Nucleus accumbens (tissue), 56 donors: ENCODE results near the gene IL6ST.
A peak's percentile ranks its signal among the peaks of the same experiment; 100 is the strongest.

Experiments used
- DNase-seq, 56 donors: peaks; one replicate each; lab custom pipeline; 2025; lab: John Stamatoyannopoulos, UW

IL6ST gene

GRCh38 chr5:55923865-55924500 is 70.8 kb downstream of the IL6ST start:
- no peak for DNase-seq

- peak in 1 of 56 donors; percentile 6 for DNase-seq
Observed at GRCh38 chr5:55923177-55923771, 71.5 kb downstream of the IL6ST start.

GRCh38 chr5:55921617-55922016 is 73.1 kb downstream of the IL6ST start:
- no peak for DNase-seq

- peak in 3 of 56 donors; percentile 3 to 13 (median 8) for DNase-seq
Observed at GRCh38 chr5:55920784-55921183, 74.0 kb downstream of the IL6ST start.

- no peak for DNase-seq
Observed at GRCh38 chr5:55919625-55920024, 75.1 kb downstream of the IL6ST start.

- DNase-seq = no peak
Observed at GRCh38 chr5:55918087-55919035, 76.4 kb downstream of the IL6ST start.

DNA sequence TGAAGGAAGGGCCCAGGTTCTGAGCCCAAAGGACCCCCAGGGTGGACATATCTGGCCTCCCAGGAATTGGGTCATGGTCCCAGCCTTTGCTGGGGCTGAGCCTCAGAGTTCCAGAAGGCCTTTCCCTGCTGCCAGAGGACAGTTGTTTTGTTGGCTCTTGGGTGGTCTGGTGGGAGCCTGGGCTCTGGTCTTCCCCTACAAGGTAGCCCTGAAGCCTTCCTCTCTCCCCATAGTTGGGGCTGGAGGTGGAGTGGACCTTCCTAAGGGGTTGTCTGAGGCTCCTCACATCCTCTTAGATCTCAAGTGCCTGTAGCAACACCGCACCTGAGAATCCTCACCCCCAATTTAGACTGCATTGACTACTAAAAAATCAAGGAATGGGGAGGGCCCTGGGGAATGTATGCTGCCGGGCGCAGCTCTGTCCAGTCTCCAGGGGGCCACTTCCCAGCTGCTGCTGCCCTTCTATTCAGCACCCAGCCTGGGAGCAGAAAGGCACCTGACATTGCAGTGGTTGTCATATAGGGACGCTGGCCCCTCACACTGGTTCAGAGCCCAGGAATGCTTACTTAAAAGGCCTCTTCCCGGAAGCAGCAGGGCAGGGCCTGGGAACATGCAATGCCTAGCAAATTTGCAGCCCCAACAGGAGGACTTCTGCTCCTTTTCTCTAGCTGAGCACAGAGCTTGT is 77.2 kb downstream of the IL6ST start:
- no peak for DNase-seq

GRCh38 chr5:55916986-55917385 is 77.8 kb downstream of the IL6ST start:
- DNase-seq = no peak

- DNase-seq = no peak
Observed at GRCh38 chr5:55915783-55916182, 79.0 kb downstream of the IL6ST start.

DNA sequence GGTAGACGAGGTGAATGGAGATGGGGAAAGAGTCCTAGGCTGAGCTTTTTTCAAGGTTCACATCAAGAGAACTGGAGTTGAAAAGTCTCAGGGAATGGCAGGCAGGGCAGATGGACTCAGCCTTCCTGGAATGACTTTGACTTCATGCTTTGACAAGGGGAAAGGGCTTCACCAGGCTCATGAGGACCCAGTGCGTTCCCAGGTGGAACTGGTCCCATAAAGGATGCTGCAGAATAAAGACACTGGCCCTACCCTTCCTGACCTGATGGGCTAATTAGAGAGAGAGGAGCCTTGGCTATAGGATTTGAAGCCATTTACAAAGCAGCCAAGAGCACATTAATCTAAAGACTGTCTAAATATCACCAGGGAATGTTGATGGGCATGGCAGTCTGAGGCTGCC is 79.8 kb downstream of the IL6ST start:
- DNase-seq = no peak

DNA sequence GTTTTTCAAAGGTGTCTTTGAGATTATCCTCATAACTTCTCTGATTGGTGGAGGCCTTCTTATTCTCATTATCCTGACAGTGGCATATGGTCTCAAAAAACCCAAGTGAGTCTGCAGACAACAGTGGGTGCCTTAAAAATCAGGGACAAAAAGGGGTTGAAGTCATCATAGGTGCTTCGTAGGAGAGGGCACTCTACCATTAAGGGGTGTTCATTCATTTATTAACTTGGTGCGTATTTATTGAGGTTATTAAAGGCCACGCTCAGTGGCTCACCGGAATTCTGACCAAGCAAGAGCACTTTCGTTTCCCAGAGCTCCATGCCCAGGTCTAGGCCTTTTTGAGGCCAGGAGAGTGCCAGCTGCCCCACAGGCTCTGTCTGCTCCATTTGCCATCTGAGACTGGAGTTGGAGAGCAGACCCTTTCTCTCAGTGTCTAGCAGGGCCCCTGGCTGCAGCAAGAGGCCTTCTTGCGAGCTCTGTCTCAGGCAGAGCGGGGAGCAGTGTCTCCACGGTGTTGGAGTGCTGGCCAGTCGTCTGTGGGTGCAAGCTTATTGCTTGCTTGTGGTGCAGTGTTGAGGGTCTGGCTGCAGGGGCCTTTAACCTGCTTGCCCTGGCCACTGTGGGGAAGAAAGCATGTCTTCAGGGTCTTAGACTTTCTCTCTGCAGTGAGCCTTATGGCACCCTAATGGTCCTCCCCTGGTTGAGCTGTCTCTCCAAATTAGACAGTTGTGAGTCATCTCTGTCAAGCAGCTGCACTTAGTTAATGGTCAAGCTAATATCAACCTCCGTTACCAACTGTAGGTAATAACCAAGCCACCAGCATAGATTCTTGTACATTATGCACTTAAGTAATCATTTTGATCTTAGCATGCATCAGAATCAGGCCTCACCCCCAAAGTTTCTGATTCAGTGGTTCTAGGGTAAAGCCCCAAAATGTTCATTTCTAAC is 81.0 kb downstream of the IL6ST start:
- no peak for DNase-seq

DNA sequence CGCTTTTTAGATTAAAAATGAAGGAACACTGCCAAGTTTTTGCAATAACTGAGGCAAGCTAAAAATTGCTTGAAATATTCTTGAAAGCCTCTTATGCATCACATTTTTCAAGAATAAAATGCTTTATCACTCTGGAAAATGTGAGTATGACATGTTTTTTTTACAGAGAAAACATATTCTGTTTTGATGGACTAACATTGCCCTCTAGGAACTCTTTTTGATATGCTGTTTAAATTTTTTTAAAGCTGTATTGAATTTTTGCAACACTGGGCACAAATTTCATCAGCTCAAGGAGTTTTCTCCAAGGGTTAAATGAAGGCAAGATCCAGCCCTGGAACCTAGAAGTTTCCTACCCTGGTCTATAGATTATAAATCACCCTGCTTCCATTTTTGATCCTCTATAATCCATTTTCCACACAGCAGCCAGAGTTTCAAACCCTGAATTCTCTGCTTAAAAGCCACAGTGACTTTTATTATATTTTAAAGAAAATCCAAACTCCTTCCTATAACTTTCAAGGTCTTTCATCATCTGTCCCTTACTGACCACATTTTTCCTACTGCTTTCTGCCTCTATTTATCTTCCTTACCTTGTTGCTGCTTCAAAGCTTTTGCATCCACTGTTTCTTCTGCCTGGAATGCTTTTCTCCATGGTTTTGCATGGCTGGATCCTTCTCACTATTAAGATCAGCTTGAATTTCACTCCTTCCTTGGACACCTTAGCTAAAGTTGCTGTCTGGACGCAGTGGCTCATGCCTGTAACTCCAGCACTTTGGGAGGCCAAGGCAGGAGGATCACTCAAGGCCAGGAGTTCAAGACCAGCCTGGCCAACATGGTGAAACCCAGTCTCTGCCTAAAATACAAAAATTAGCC is 82.7 kb downstream of the IL6ST start:
- DNase-seq = no peak

DNA sequence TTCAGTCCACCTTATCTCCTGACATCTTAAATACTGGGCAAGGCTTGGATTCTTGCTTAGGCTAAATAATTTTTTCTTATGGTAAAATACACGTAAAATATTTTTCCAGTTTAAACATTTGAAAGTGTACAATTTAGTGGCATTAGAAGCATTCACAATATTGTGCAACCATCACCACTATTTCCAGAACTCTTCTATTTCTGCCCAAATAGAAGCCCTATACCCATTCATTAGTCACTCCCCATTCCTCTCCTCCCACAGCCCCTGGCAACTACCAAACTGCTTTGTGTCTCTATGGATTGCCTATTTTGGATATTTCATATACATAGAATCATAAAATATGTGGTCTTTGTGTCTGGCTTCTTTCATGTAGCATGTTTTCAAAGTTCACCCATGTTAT is 86.0 kb downstream of the IL6ST start:
- no peak for DNase-seq

DNA sequence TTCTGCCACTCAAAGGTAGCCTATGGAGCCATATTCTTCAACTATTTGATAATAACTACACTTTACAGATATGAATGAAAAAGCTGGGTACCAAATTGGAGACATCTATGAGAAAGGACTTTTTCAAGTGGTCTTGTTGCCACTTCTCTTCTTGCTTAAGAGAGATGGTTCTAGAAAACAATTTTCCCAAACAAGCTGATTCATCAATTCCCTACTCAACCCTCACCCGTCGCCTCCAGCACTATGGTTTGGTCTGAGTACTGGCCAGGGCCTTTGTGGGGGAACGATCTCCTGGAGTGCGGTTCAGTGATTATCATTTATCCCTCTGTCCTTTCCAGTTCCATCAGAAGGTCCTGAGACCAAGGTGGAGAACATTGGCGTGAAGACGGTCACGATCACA is 86.8 kb downstream of the IL6ST start:
- DNase-seq = no peak

- DNase-seq = no peak
Observed at GRCh38 chr5:55905251-55905650, 89.5 kb downstream of the IL6ST start.

DNA sequence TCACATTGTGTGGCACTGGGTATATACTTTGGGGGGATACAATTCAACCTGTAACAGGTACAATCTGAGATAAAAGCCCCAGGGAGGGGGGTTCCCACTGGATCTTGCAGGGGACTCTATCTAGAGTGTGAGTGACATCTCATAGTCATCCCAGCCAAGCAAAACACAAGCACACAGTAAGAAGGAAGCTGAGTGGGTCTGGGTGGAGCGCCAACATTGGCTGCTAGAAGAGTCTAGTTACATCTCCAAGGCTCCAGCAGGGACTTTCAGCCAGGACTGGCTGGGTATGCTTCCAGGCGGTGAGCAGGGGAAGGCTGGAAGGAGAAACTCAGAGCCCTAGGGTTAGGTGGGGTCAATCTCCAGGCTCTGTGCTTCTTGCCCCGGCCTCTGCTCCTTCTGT is 90.6 kb downstream of the IL6ST start:
- peak in 3 of 56 donors; percentile 3 to 26 (median 23) for DNase-seq

GRCh38 chr5:55903121-55903701 is 91.6 kb downstream of the IL6ST start:
- DNase-seq = no peak

GRCh38 chr5:55902696-55903095 is 92.1 kb downstream of the IL6ST start:
- no peak for DNase-seq
